Natural killer cell treated with Interleukin-12 subunit alpha and Interleukin-12 subunit beta and Interleukin-15 and Interleukin-18, amount 100 ng/mL, for 72 hours (primary cell): ENCODE results near the gene CRB2. TPM values are rescaled to one million over a fixed set of nuclear protein-coding genes. Genes with fewer than 3 reads are reported as not detected.

Experiments
- ATAC-seq, 2 donors: fragments of 150-1000 bp; cut with Tn5 transposase in 1 of 2; sonication (Bioruptor Pico), chemical (Tn5 transposase) in 1 of 2; 2 replicates each; pipeline ENCODE4 v1.10.0; 2021
- DNase-seq: peaks from one replicate; pipeline ENCODE4 v3.0.0; 2022; ENCODE audit warnings: low spot score
- H3K27ac Mint-ChIP-seq, 2 donors: 1 replicate in 1 of 2; 2 replicates in 1 of 2; pipeline ENCODE4 v1.8.0; 2022; ENCODE audit warnings: mixed read lengths in 2 of 2, mild to moderate bottlenecking in 1 of 2, moderate library complexity in 1 of 2
- H3K27me3 Mint-ChIP-seq, 2 donors: 1 replicate in 1 of 2; 2 replicates in 1 of 2; pipeline ENCODE4 v1.8.0; 2022; ENCODE audit warnings: mixed read lengths in 2 of 2
- H3K36me3 Mint-ChIP-seq: one replicate; pipeline ENCODE4 v1.8.0; 2022; ENCODE audit warnings: mixed read lengths
- H3K4me1 Mint-ChIP-seq, 2 donors: 1 replicate in 1 of 2; 2 replicates in 1 of 2; pipeline ENCODE4 v1.8.0; 2022; ENCODE audit warnings: low read depth in 2 of 2, mixed read lengths in 2 of 2, mild to moderate bottlenecking in 1 of 2
- H3K4me3 Mint-ChIP-seq: one replicate; pipeline ENCODE4 v1.8.0; 2022; ENCODE audit warnings: mixed read lengths
- H3K9me3 Mint-ChIP-seq: 2 replicates; pipeline ENCODE4 v1.8.0; 2022; ENCODE audit warnings: mixed read lengths
- total RNA-seq, 2 donors: library from RNA; stranded (reverse); gene quantifications; one replicate each; pipeline ENCODE4 v1.2.3, GENCODE V29; 2022

The CRB2 gene
- not detected for total RNA-seq

DNA sequence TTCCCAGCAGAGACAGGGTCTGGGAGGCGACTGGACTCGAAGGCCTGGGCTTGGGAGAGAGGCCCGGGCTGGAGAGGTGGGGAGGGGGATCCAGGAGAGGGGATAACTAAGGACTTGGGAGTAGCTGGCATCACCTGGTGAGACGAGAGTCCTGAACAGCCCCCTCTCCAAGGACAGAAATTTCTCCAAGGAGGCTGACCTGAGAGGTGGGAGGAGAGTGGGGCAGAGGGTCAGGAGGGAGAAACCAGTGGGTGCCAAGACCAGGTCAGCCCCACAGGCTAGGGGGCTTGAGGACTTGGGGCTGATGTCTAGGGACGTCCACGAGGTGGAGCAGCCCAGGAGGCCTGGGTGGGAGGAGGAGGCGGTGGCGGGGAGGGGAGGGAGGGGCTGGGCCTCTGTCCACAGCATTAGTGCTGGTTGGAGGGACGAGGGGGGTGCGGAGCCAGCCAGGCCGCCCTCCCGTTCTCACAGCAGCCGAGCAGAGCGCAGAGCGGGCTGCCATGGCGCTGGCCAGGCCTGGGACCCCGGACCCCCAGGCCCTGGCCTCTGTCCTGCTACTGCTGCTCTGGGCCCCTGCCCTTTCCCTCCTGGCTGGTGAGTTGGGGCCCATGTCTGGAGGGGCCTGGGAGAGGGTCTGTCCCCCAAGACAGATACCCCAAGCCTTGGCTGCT, at the start of gene CRB2:
CRB2 (plus strand) TSS at position 437 of the 671 bp plus-strand sequence; CDS start at position 501, 64 bp downstream.
- no peak for DNase-seq
- no peaks in the 10 kb centered on the region for H3K9me3 Mint-ChIP-seq
- H3K27me3 Mint-ChIP-seq = peaks cover 6 to 10% of the 10 kb centered on the region in 2 donors
- peaks cover 7 to 12% of the 10 kb centered on the region in 2 donors for H3K4me1 Mint-ChIP-seq
- no peak for ATAC-seq
- H3K36me3 Mint-ChIP-seq = no peaks in the 10 kb centered on the region
- no peak within 1 kb of the TSS for H3K27ac Mint-ChIP-seq
- no peak within 1 kb of the TSS for H3K4me3 Mint-ChIP-seq

DNA sequence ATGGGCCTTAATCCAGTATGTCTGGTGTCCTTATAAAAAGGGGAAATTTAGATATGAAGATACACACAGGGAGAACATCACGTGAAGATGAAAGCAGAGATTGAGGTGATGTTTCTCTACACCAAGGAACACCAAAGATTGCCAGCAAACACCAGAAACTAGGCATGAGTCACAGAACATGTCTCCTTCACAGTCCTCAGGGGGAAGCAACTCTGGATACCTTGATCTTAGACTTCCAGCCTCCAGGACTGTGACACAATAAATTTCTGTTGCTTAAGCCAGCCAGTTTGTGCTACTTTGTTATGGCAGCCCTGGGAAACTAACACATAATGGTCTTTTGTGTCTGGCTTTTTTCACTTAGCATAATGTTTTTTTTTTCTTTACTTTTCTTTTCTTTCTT, 46.4 kb upstream of the CRB2 start:
- ATAC-seq (no peak), DNase-seq (no peak)
- Mint-ChIP-seq H3K9me3 (no peaks in the 10 kb centered on the region), H3K4me1 (peaks cover 9 to 13% of the 10 kb centered on the region in 2 donors), H3K27ac (no peak overlapping the region), H3K4me3 (no peak overlapping the region), H3K36me3 (no peaks in the 10 kb centered on the region), H3K27me3 (peaks cover 15 to 24% of the 10 kb centered on the region in 2 donors)

DNA sequence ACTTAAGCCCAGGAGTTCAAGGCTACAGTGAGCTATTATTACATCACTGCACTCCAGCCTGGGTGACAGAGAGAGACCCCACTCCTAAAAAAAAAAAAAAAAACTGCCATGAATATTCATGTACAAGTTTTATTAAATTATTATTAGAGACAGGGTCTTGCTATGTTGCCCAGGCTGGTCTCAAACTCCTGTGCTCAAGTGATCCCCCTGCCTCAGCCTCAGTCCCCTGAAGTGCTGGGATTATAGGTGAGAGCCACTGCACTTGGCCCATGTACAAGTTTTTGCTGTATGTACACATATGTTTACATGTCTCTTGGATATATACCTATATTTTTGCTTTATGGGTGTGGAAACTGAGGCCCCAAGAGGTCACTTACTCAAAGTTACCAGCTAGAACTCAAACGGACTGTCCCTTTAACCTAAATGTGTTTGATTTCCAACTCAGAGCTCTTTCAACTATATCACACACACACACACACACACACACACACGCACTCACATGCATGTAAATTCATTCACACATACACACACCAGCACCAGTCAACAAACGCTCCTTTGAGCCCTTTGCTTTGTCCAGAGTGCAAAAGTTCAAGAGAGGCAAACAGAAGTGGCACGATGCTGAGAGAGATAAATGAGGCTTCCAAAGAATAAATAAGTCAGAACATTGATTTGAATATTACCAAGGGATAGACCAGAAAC, 45.3 kb upstream of the CRB2 start:
- no peaks in the 10 kb centered on the region for H3K36me3 Mint-ChIP-seq
- DNase-seq (no peak), ATAC-seq (no peak)
- no peak overlapping the region for H3K4me3 Mint-ChIP-seq
- H3K27me3 Mint-ChIP-seq = peaks cover 15 to 22% of the 10 kb centered on the region in 2 donors
- H3K9me3 Mint-ChIP-seq = no peaks in the 10 kb centered on the region
- peaks cover 0 to 4% of the 10 kb centered on the region in 2 donors for H3K4me1 Mint-ChIP-seq
- H3K27ac Mint-ChIP-seq = no peak overlapping the region

- no peak for DNase-seq
- H3K36me3 Mint-ChIP-seq = no peaks in the 10 kb centered on the region
- no peak for ATAC-seq
- H3K27me3 Mint-ChIP-seq = peaks cover 15 to 22% of the 10 kb centered on the region in 2 donors
- no peak overlapping the region for H3K4me3 Mint-ChIP-seq
- H3K4me1 Mint-ChIP-seq = no peaks in the 10 kb centered on the region
- H3K9me3 Mint-ChIP-seq = no peaks in the 10 kb centered on the region
- no peak overlapping the region for H3K27ac Mint-ChIP-seq
These were observed 44.7 kb upstream of the CRB2 start for GRCh38 chr9:123311250-123311752.

GRCh38 chr9:123312306-123312877, 43.6 kb upstream of the CRB2 start:
- no peak for DNase-seq
- Mint-ChIP-seq H3K36me3 (no peaks in the 10 kb centered on the region), H3K4me1 (no peaks in the 10 kb centered on the region), H3K9me3 (no peaks in the 10 kb centered on the region), H3K27me3 (peaks cover 15 to 20% of the 10 kb centered on the region in 2 donors), H3K27ac (no peak overlapping the region), H3K4me3 (no peak overlapping the region)
- ATAC-seq = peak in 1 of 2 donors; percentile 46

DNA sequence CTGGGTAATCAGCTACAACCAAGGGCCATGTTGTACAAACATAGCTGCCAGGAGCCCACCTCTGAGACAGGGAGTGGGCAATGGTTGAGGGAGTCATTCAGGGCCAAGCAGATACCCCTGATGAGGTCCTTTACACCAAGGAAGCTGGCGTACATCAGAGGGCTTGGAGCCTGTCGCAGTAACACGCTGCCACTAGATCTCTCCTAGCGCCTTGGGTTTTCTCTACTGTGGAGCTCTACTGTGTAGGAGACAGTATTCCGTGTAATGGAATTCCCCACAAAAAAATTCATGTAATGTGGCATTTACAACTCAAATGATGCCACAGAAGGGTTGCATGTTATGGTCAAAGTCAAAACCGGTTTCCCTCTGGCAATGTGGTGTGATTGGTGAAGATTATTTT, 41.4 kb upstream of the CRB2 start:
- no peaks in the 10 kb centered on the region for H3K36me3 Mint-ChIP-seq
- ATAC-seq (no peak), DNase-seq (no peak)
- no peaks in the 10 kb centered on the region for H3K9me3 Mint-ChIP-seq
- peaks cover 6 to 7% of the 10 kb centered on the region in 2 donors for H3K4me1 Mint-ChIP-seq
- H3K27ac Mint-ChIP-seq = no peak overlapping the region
- H3K4me3 Mint-ChIP-seq = no peak overlapping the region
- peaks cover 19 to 28% of the 10 kb centered on the region in 2 donors for H3K27me3 Mint-ChIP-seq

GRCh38 chr9:123315635-123316034, 40.4 kb upstream of the CRB2 start:
- H3K4me3 Mint-ChIP-seq = no peak overlapping the region
- no peaks in the 10 kb centered on the region for H3K36me3 Mint-ChIP-seq
- DNase-seq = no peak
- no peak for ATAC-seq
- peaks cover 26 to 34% of the 10 kb centered on the region in 2 donors for H3K27me3 Mint-ChIP-seq
- no peaks in the 10 kb centered on the region for H3K9me3 Mint-ChIP-seq
- peaks cover 6 to 7% of the 10 kb centered on the region in 2 donors for H3K4me1 Mint-ChIP-seq
- H3K27ac Mint-ChIP-seq = no peak overlapping the region

GRCh38 chr9:123316053-123316718, 39.8 kb upstream of the CRB2 start:
- Mint-ChIP-seq H3K36me3 (no peaks in the 10 kb centered on the region), H3K27me3 (peaks cover 26 to 36% of the 10 kb centered on the region in 2 donors), H3K9me3 (no peaks in the 10 kb centered on the region), H3K4me3 (no peak overlapping the region), H3K27ac (no peak overlapping the region), H3K4me1 (peaks cover 6 to 7% of the 10 kb centered on the region in 2 donors)
- ATAC-seq (no peak), DNase-seq (no peak)

GRCh38 chr9:123318202-123318601, 37.8 kb upstream of the CRB2 start:
- H3K27ac Mint-ChIP-seq = no peak overlapping the region
- DNase-seq (no peak), ATAC-seq (peak in 1 of 2 donors; percentile 41)
- H3K36me3 Mint-ChIP-seq = no peaks in the 10 kb centered on the region
- H3K4me1 Mint-ChIP-seq = peaks cover 24 to 26% of the 10 kb centered on the region in 2 donors
- peaks cover 28 to 44% of the 10 kb centered on the region in 2 donors for H3K27me3 Mint-ChIP-seq
- peak overlapping the region; percentile 13 for H3K4me3 Mint-ChIP-seq
- no peaks in the 10 kb centered on the region for H3K9me3 Mint-ChIP-seq

DNA sequence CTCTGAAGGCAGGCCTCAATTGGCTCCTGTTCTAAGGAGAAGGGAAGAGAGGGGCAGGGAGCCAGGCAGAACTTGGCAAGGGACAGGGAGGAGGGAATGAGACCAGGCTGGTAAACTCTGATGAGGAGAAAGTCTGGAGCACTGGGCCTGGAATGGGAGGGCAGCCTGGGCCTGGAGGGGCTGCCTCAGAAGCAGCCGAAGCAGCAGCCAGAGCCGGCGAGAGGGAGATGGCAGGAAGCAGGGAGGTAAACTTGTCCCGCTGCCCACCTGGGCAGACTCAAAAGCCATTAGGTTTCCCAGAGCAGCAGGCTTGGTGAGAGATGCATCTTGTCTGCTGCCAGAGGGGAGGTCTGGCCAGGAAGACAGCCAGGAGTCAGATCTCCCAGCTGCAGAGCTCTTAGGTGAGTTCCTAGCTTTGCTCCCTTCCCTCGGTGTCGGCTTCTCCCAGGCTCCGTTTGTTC, 37.0 kb upstream of the CRB2 start:
- H3K27me3 Mint-ChIP-seq = peaks cover 28 to 46% of the 10 kb centered on the region in 2 donors
- H3K9me3 Mint-ChIP-seq = no peaks in the 10 kb centered on the region
- H3K4me1 Mint-ChIP-seq = peaks cover 26 to 28% of the 10 kb centered on the region in 2 donors
- ATAC-seq (no peak), DNase-seq (no peak)
- no peaks in the 10 kb centered on the region for H3K36me3 Mint-ChIP-seq
- H3K27ac Mint-ChIP-seq = no peak overlapping the region
- no peak overlapping the region for H3K4me3 Mint-ChIP-seq

DNA sequence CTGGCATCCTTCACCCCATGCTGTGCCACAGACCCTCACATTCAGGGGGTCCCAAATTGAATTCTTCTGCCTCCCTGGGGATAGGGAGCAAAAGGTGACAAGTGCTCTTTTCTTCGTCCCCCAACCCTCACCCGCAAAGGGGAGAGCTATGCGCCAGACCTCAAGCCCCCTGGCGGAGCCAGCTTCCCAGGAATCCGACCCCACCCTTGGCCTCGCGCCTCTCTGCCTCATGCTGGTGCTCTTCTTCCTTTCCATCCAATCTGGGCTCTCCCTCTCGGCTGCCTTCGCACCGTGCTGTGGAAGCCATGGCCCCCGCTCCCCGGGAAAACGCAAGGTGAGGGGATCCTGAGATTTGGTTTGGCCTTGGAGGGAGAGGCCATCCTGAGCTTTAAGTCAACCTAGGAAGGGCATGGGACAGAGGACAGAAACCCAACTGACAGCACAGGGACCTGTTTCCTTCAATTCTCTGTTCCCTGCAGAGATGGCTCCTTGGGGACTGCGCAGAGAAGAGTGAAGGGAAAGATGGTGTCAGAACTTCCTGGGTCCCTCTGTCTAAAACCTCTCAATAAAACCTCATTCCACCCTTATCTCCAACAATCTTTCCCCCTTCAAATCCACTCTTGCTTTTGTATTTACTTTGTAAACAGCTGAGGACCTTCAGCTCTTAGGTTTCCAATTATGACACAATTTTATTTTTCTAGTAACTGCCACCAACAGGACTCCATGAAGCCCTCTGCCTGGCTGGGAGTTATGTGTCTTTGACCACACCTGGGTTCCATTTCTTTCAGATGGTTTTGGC, 36.3 kb upstream of the CRB2 start:
- Mint-ChIP-seq H3K4me1 (peaks cover 26 to 28% of the 10 kb centered on the region in 2 donors), H3K4me3 (no peak overlapping the region), H3K36me3 (no peaks in the 10 kb centered on the region), H3K27me3 (peaks cover 35 to 46% of the 10 kb centered on the region in 2 donors), H3K27ac (no peak overlapping the region), H3K9me3 (no peaks in the 10 kb centered on the region)
- ATAC-seq (no peak), DNase-seq (no peak)

GRCh38 chr9:123320814-123321213, 35.2 kb upstream of the CRB2 start:
- ATAC-seq = no peak
- H3K4me1 Mint-ChIP-seq = peaks cover 26 to 28% of the 10 kb centered on the region in 2 donors
- no peaks in the 10 kb centered on the region for H3K9me3 Mint-ChIP-seq
- H3K36me3 Mint-ChIP-seq = no peaks in the 10 kb centered on the region
- DNase-seq = no peak
- H3K27ac Mint-ChIP-seq = no peak overlapping the region
- no peak overlapping the region for H3K4me3 Mint-ChIP-seq
- H3K27me3 Mint-ChIP-seq = peaks cover 44 to 52% of the 10 kb centered on the region in 2 donors
